HL-60 (cell line): ENCODE measurements around the gene MTHFD2L.

Experiments used
- CTCF ChIP-seq: IDR thresholded peaks from one replicate; pipeline ENCODE4 v1.5.1; 2011; ENCODE audit warnings: low read length, control low read depth, inconsistent platforms; ENCODE audit not compliant: insufficient read depth
- GABPA ChIP-seq: IDR thresholded peaks from 2 replicates; pipeline ENCODE4 v1.6.1; 2012; ENCODE audit warnings: low read depth
- POLR2AphosphoS5 ChIP-seq: IDR thresholded peaks from 2 replicates; pipeline ENCODE4 v1.6.1; 2012; ENCODE audit warnings: low read depth
- REST ChIP-seq: IDR thresholded peaks from 2 replicates; pipeline ENCODE4 v1.6.1; 2012; ENCODE audit warnings: low read depth; ENCODE audit not compliant: insufficient replicate concordance

- TF ChIP-seq CTCF: no peak
- no peak for TF ChIP-seq POLR2AphosphoS5
- TF ChIP-seq GABPA: no peak
- no peak for TF ChIP-seq REST
Measured at GRCh38 chr4:74168841-74169240, 10.9 kb downstream of the MTHFD2L start.
